Measurements from ENCODE around the gene SPRR3.

SPRR3 gene
- 0 reads per million in 4 donors for total RNA-seq

GRCh38 chr1:153001382-153001781 is at the start of gene SPRR3:
Gene SPRR3, plus strand, starts transcription at chr1:153001749. Its CDS starts 1,272 bp downstream, at chr1:153003021.
- DNase-seq: no peak

- no peak for DNase-seq
Measured at GRCh38 chr1:152953761-152954160, 47.8 kb upstream of the SPRR3 start.

GRCh38 chr1:152954436-152954835 is 47.1 kb upstream of the SPRR3 start:
- no peak for DNase-seq

- DNase-seq: no peak
Measured at GRCh38 chr1:152957561-152957960, 44.0 kb upstream of the SPRR3 start.

- DNase-seq: no peak
Measured at GRCh38 chr1:152959273-152959672, 42.3 kb upstream of the SPRR3 start.

GRCh38 chr1:152959801-152960451 is 41.6 kb upstream of the SPRR3 start:
- DNase-seq: no peak

GRCh38 chr1:152960452-152961044 is 41.0 kb upstream of the SPRR3 start:
- no peak for DNase-seq

GRCh38 chr1:152961226-152961891 is 40.2 kb upstream of the SPRR3 start:
- DNase-seq: no peak

GRCh38 chr1:152962876-152963415 is 38.6 kb upstream of the SPRR3 start:
- DNase-seq: no peak

- no peak for DNase-seq
Measured at GRCh38 chr1:152964536-152964935, 37.0 kb upstream of the SPRR3 start.

GRCh38 chr1:152965853-152966252 is 35.7 kb upstream of the SPRR3 start:
- DNase-seq: no peak

- peak in 1 of 5 donors; percentile 12 for DNase-seq
Measured at GRCh38 chr1:152967201-152967600, 34.3 kb upstream of the SPRR3 start.

- peak in 1 of 5 donors; percentile 9 for DNase-seq
Measured at GRCh38 chr1:152968248-152968647, 33.3 kb upstream of the SPRR3 start.

- DNase-seq: no peak
Measured at GRCh38 chr1:152969036-152969435, 32.5 kb upstream of the SPRR3 start.

- no peak for DNase-seq
Measured at GRCh38 chr1:152970495-152970894, 31.1 kb upstream of the SPRR3 start, which contains the start of gene SPRR4. Gene SPRR4, plus strand, starts transcription at chr1:152970648. Its CDS starts 1,243 bp downstream, at chr1:152971891.

- DNase-seq: no peak
Measured at GRCh38 chr1:152972196-152972886, 29.2 kb upstream of the SPRR3 start.

- DNase-seq: no peak
Measured at GRCh38 chr1:152976688-152977087, 24.9 kb upstream of the SPRR3 start.

- DNase-seq: no peak
Measured at GRCh38 chr1:152977614-152978013, 23.9 kb upstream of the SPRR3 start.

- no peak for DNase-seq
Measured at GRCh38 chr1:152980676-152981075, 20.9 kb upstream of the SPRR3 start.

- no peak for DNase-seq
Measured at GRCh38 chr1:152981146-152981871, 20.2 kb upstream of the SPRR3 start.

- no peak for DNase-seq
Measured at GRCh38 chr1:152982076-152982475, 19.5 kb upstream of the SPRR3 start.

GRCh38 chr1:152983234-152983633 is 18.3 kb upstream of the SPRR3 start:
- DNase-seq: no peak
